Measurements from ENCODE around the gene DOK3.
A peak's percentile ranks its signal among the peaks of the same experiment; 100 is the strongest.

Gene DOK3

GRCh38 chr5:177484902-177485549 lies 24.6 kb downstream of the DOK3 start:
- Histone ChIP-seq H3K36me3 (ENCODE audit: control insufficient read depth in 2 of 2, insufficient read depth in 2 of 2, low read length in 2 of 2) (peaks cover 8 to 17% of the 10 kb centered on the region in 2 donors), H3K27ac (ENCODE audit: low read depth in 2 of 2, low read length in 2 of 2) (no peak overlapping the region), H3K4me3 (ENCODE audit: low read length in 2 of 2) (no peak overlapping the region), H3K9ac (ENCODE audit: low read depth in 1 of 2, low read length in 2 of 2) (no peak overlapping the region), H3K9me3 (ENCODE audit: control insufficient read depth in 2 of 2, low read length in 2 of 2) (no peaks in the 10 kb centered on the region), H3K4me1 (ENCODE audit: control insufficient read depth in 2 of 2, insufficient read depth in 2 of 2, low read length in 2 of 2) (no peaks in the 10 kb centered on the region), H3K27me3 (ENCODE audit: control insufficient read depth in 2 of 2, insufficient read depth in 2 of 2, low read length in 2 of 2) (no peaks in the 10 kb centered on the region)

DNA sequence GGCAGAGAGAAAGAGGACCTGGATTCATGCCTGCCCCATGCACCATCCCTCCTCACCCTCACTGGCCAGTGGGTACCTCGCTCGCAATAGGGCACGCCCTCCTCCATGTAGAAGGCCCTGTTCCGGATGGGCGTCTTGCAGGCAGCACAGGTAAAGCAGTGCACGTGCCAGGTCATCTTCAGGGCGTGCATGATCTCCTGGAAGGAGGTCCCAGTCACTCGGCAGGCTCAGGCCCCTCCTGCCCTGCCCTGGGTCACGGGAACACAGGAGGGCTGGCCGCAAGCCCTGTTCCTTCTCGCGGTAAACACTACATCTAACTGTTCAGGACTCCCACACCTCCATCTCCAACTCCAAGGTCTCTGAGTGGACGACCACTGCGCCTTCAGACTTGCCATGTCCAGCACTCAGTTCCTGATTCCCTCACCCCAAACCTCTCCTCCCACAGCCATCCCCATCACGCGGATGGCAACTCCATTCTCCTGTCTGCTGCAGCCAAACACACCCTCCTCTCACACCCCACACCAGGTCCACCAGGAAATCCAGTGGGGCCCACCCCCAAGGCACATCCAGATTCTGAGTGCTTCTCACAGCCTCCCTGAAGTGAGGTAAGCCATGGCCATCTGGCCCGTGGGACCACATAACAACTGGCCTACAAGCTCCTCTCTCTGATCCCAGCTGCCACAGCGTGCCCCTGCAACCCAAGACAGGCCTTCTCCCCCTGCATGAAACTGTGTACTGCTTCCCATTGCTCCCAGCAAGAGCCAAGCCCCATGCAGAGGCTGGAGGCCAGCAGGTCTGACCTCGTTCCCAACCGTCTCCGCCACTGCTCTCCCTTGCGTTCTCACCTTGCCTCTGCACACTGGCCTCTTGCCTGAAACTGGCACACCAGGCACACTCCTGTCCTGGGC lies 25.4 kb downstream of the DOK3 start:
- no peaks in the 10 kb centered on the region for H3K27me3 ChIP-seq (ENCODE audit: control insufficient read depth in 2 of 2, insufficient read depth in 2 of 2, low read length in 2 of 2)
- no peak overlapping the region for H3K9ac ChIP-seq (ENCODE audit: low read depth in 1 of 2, low read length in 2 of 2)
- no peak overlapping the region for H3K27ac ChIP-seq (ENCODE audit: low read depth in 2 of 2, low read length in 2 of 2)
- no peak overlapping the region for H3K4me3 ChIP-seq (ENCODE audit: low read length in 2 of 2)
- peaks cover 0 to 3% of the 10 kb centered on the region in 2 donors for H3K4me1 ChIP-seq (ENCODE audit: control insufficient read depth in 2 of 2, insufficient read depth in 2 of 2, low read length in 2 of 2)
- no peaks in the 10 kb centered on the region for H3K9me3 ChIP-seq (ENCODE audit: control insufficient read depth in 2 of 2, low read length in 2 of 2)
- peaks cover 7 to 17% of the 10 kb centered on the region in 2 donors for H3K36me3 ChIP-seq (ENCODE audit: control insufficient read depth in 2 of 2, insufficient read depth in 2 of 2, low read length in 2 of 2)

DNA sequence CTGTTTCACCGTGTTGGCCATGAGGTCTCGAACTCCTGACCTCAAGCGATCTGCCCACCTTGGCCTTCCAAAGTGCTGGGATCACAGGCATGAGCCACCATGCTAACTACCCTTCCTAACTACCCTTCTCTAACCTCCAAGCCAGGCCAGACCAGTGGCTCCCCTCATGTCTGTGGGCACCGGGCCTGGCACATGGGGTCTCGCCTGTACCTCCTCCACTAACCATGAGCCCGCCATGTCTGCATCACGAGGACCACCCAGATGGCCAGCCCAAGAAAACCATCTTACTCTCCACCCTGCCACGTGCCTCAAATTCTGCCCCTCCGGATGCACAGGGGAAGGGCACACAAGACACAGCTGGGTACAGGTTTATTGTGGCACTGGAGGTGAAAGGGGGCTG lies 26.6 kb downstream of the DOK3 start:
- H3K4me3 ChIP-seq (ENCODE audit: low read length in 2 of 2), result no peak overlapping the region
- H3K9ac ChIP-seq (ENCODE audit: low read depth in 1 of 2, low read length in 2 of 2), result no peak overlapping the region
- peaks cover 6 to 13% of the 10 kb centered on the region in 2 donors for H3K36me3 ChIP-seq (ENCODE audit: control insufficient read depth in 2 of 2, insufficient read depth in 2 of 2, low read length in 2 of 2)
- peaks cover 3 to 5% of the 10 kb centered on the region in 2 donors for H3K4me1 ChIP-seq (ENCODE audit: control insufficient read depth in 2 of 2, insufficient read depth in 2 of 2, low read length in 2 of 2)
- no peaks in the 10 kb centered on the region for H3K9me3 ChIP-seq (ENCODE audit: control insufficient read depth in 2 of 2, low read length in 2 of 2)
- H3K27ac ChIP-seq (ENCODE audit: low read depth in 2 of 2, low read length in 2 of 2), result no peak overlapping the region
- H3K27me3 ChIP-seq (ENCODE audit: control insufficient read depth in 2 of 2, insufficient read depth in 2 of 2, low read length in 2 of 2), result no peaks in the 10 kb centered on the region

DNA sequence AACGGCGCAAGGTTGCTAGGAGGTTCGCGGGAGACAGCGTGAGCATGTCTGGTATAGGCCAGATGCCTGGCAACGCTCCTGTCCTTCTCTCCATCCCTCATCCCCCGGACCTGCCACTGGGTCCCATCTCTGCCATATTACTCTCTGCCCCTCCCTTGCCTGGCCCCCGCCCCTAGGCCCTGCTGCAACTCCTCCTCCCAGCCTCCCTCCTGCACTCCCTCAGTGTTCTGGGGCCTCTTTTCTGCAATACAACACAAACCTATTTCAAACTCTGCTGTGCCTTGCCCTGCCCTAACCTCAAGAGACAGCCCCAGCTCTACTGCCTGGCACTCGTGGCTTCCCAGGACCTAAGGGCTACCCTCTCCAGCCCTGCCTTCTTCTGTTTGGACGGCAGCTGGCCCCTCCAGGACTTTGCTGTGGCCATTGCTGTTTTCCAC lies 27.2 kb downstream of the DOK3 start:
- H3K9me3 ChIP-seq (ENCODE audit: control insufficient read depth in 2 of 2, low read length in 2 of 2), result no peaks in the 10 kb centered on the region
- peaks cover 6 to 8% of the 10 kb centered on the region in 2 donors for H3K36me3 ChIP-seq (ENCODE audit: control insufficient read depth in 2 of 2, insufficient read depth in 2 of 2, low read length in 2 of 2)
- H3K27ac ChIP-seq (ENCODE audit: low read depth in 2 of 2, low read length in 2 of 2), result no peak overlapping the region
- H3K4me1 ChIP-seq (ENCODE audit: control insufficient read depth in 2 of 2, insufficient read depth in 2 of 2, low read length in 2 of 2), result peaks cover 3 to 5% of the 10 kb centered on the region in 2 donors
- no peak overlapping the region for H3K9ac ChIP-seq (ENCODE audit: low read depth in 1 of 2, low read length in 2 of 2)
- H3K27me3 ChIP-seq (ENCODE audit: control insufficient read depth in 2 of 2, insufficient read depth in 2 of 2, low read length in 2 of 2), result no peaks in the 10 kb centered on the region
- H3K4me3 ChIP-seq (ENCODE audit: low read length in 2 of 2), result no peak overlapping the region

DNA sequence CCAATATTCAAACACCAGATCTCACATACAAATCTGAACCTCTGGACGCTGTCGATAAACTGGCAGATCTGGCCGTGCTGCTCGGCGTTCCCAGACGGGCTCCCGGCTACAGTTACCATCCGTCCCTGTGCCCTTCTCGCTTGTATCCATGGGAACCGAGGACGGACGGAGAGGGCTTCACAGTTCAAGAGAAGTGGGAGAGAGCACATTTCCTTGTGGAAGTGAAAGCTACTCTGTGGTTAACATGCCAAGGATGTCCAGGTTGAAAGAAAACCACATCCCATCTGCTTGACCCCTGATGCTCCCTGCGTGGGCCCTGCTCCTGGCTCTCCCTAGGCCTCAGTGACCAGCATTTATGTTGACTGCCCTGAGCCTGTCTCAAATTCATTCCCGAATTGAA lies 29.9 kb downstream of the DOK3 start:
- Histone ChIP-seq H3K36me3 (ENCODE audit: control insufficient read depth in 2 of 2, insufficient read depth in 2 of 2, low read length in 2 of 2) (peaks cover 3% of the 10 kb centered on the region in 2 donors), H3K27ac (ENCODE audit: low read depth in 2 of 2, low read length in 2 of 2) (peak overlapping the region; percentile 43 to 62), H3K4me1 (ENCODE audit: control insufficient read depth in 2 of 2, insufficient read depth in 2 of 2, low read length in 2 of 2) (peaks cover 3 to 5% of the 10 kb centered on the region in 2 donors), H3K27me3 (ENCODE audit: control insufficient read depth in 2 of 2, insufficient read depth in 2 of 2, low read length in 2 of 2) (no peaks in the 10 kb centered on the region), H3K9ac (ENCODE audit: low read depth in 1 of 2, low read length in 2 of 2) (peak overlapping the region in 1 of 2 donors; percentile 13), H3K4me3 (ENCODE audit: low read length in 2 of 2) (no peak overlapping the region), H3K9me3 (ENCODE audit: control insufficient read depth in 2 of 2, low read length in 2 of 2) (no peaks in the 10 kb centered on the region)

DNA sequence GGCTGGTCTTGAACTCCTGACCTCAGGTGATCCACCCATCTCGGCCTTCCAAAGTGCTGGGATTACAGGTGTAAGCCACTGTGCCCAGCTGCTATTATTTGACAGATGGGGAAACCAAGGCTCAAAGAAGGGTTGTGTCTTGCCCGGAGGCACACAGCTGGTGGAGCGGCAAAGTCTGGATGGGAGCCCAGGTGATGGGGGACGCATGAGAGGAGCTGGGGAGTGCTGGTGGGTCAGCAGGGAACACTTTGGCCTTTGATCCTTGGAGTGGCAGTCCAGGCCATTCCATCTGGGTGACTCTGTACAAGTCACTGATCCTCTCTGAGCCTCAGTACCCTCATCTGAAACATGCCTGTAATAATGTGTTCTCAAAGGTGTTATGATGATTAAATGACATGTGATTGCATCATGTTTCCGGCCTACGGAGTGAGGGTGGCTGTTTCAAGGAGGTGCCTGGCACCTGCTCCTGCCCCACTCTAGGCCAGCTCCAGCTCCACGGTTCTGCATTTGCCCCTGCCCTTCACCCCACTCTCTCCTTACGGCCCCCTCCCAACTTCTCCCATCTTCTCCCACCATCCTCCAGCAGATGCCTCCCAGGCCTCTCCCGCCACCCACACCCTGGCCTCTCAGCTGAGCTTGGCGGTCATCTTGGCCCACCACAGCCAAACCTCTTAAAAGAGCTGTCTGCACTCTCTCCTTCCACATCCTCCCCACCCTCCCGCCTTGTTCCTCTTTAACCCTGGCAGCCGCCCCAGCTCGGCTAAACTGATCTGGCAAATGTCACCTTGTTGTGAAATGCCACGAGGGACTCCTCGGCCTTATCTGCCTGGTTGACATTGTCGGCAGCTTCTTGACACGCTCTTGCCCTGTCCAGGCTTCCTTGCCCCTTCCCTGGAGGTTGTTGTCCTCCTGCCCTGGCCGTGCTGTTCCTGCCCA lies 30.6 kb downstream of the DOK3 start:
- Histone ChIP-seq H3K4me3 (ENCODE audit: low read length in 2 of 2) (no peak overlapping the region), H3K27ac (ENCODE audit: low read depth in 2 of 2, low read length in 2 of 2) (peak overlapping the region; percentile 43 to 62), H3K36me3 (ENCODE audit: control insufficient read depth in 2 of 2, insufficient read depth in 2 of 2, low read length in 2 of 2) (peaks cover 3% of the 10 kb centered on the region in 2 donors), H3K9ac (ENCODE audit: low read depth in 1 of 2, low read length in 2 of 2) (no peak overlapping the region), H3K9me3 (ENCODE audit: control insufficient read depth in 2 of 2, low read length in 2 of 2) (no peaks in the 10 kb centered on the region), H3K27me3 (ENCODE audit: control insufficient read depth in 2 of 2, insufficient read depth in 2 of 2, low read length in 2 of 2) (no peaks in the 10 kb centered on the region), H3K4me1 (ENCODE audit: control insufficient read depth in 2 of 2, insufficient read depth in 2 of 2, low read length in 2 of 2) (peaks cover 3 to 5% of the 10 kb centered on the region in 2 donors)

DNA sequence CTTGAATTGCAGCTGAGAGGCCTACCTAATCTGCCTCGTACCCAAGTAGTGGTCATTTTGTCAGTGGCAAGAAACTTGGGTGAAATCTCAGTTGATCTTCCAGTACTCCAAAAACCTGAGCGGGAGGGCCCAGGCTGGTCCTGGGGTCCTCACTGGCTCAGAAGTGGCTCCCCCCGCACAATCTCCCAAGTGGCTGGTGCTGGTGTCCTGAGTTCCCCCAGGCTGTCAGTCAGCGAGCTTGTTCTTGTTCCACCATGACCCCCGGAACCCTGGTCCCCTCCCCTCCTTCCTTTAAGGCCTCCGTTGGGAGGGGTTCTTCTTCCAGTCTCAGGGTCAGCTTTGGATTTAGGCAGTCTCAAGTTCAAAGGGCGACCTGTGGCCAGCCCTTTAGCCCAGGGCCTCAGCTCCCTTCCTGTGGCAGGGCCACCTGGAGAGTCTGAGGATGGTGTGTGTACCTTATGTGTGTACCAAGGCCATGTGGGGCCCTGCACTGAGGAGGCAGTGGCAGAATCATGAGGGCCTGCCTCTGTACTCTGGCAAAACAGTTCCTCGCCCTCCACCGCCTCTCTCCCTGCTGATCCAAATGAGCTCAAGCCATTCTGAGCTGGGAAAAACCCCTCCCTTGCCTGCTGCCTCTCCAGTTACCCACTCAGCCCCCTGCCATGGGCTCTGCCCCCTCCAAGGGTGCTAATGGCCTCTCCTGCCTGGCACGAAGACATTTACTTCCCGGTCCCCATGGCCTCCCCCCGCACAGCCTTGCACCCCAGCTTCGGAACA lies 31.7 kb downstream of the DOK3 start:
- Histone ChIP-seq H3K9me3 (ENCODE audit: control insufficient read depth in 2 of 2, low read length in 2 of 2) (no peaks in the 10 kb centered on the region), H3K4me3 (ENCODE audit: low read length in 2 of 2) (no peak overlapping the region), H3K9ac (ENCODE audit: low read depth in 1 of 2, low read length in 2 of 2) (no peak overlapping the region), H3K27me3 (ENCODE audit: control insufficient read depth in 2 of 2, insufficient read depth in 2 of 2, low read length in 2 of 2) (no peaks in the 10 kb centered on the region), H3K36me3 (ENCODE audit: control insufficient read depth in 2 of 2, insufficient read depth in 2 of 2, low read length in 2 of 2) (no peaks in the 10 kb centered on the region), H3K27ac (ENCODE audit: low read depth in 2 of 2, low read length in 2 of 2) (no peak overlapping the region), H3K4me1 (ENCODE audit: control insufficient read depth in 2 of 2, insufficient read depth in 2 of 2, low read length in 2 of 2) (peaks cover 3 to 5% of the 10 kb centered on the region in 2 donors)

DNA sequence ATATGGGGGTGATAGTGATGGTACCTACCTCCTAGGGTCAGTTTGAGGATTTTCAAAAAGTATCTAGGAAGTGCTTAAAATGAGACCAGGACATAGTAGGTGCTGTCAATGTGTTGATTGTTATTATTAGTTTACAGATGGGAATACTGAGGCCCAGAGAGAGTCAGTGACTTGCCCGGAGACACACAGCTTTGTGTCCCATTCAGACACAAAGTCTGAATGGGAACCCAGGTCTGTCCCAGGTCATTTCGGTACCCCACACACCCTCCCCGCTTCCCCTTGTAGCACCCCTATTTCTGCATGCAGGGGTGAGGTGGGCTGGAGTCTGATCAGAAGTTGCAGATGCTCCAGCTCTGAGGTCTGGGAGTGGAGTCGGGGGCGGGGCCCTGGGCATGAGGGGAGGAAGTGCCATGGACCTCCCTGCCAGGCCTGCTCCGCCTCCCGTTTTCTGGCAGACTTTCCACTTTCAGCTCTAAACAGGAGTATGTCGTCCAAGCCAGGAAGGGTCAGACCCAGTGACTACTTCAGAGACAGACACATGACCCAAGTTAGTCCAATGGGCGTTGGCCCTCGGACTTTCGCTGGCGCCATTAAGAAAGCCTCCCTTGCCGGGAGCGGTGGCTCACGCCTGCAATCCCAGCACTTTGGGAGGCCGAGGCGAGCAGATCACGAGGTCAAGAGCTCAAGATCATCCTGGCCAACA lies 32.9 kb downstream of the DOK3 start:
- Histone ChIP-seq H3K9me3 (ENCODE audit: control insufficient read depth in 2 of 2, low read length in 2 of 2) (no peaks in the 10 kb centered on the region), H3K27me3 (ENCODE audit: control insufficient read depth in 2 of 2, insufficient read depth in 2 of 2, low read length in 2 of 2) (peaks cover 0 to 3% of the 10 kb centered on the region in 2 donors), H3K4me3 (ENCODE audit: low read length in 2 of 2) (no peak overlapping the region), H3K9ac (ENCODE audit: low read depth in 1 of 2, low read length in 2 of 2) (no peak overlapping the region), H3K4me1 (ENCODE audit: control insufficient read depth in 2 of 2, insufficient read depth in 2 of 2, low read length in 2 of 2) (peaks cover 9 to 13% of the 10 kb centered on the region in 2 donors), H3K27ac (ENCODE audit: low read depth in 2 of 2, low read length in 2 of 2) (no peak overlapping the region), H3K36me3 (ENCODE audit: control insufficient read depth in 2 of 2, insufficient read depth in 2 of 2, low read length in 2 of 2) (no peaks in the 10 kb centered on the region)

Measured in mucosa of rectum (tissue), 2 donors.